ENCODE results near the gene TESMIN. TPM values are rescaled to one million over a fixed set of nuclear protein-coding genes. Genes with fewer than 3 reads are reported as not detected.

TESMIN gene
- total RNA-seq, 2 experiments from 2014 or later: 12.3 to 13.8 TPM

GRCh38 chr11:68690671-68691401 is 60.5 kb downstream of the TESMIN start:
- Mint-ChIP-seq H3K9me3 (no peaks in the 10 kb centered on the region), H3K27ac (no peak overlapping the region), H3K4me3 (no peak overlapping the region), H3K27me3 (peaks cover 36% of the 10 kb centered on the region), H3K36me3 (ENCODE audit: low read depth) (no peaks in the 10 kb centered on the region), H3K4me1 (peaks cover 18% of the 10 kb centered on the region)
- ChIA-PET CTCF (interaction anchor here (0.9 to 1.2 kb wide), 2 partner anchors 11 to 19 kb away, joined by 4 read pairs; no protein-coding TSS in a partner anchor), POLR2A (interaction anchor here (0.6 kb wide), 1 partner anchor 32 kb away, joined by 3 read pairs; no protein-coding TSS in a partner anchor)
- peak; percentile 46 for DNase-seq

GRCh38 chr11:68689737-68690625 is 61.3 kb downstream of the TESMIN start:
- Mint-ChIP-seq H3K4me3 (no peak overlapping the region), H3K36me3 (ENCODE audit: low read depth) (no peaks in the 10 kb centered on the region), H3K9me3 (no peaks in the 10 kb centered on the region), H3K4me1 (peaks cover 18% of the 10 kb centered on the region), H3K27ac (no peak overlapping the region), H3K27me3 (peaks cover 41% of the 10 kb centered on the region)
- CTCF ChIA-PET: no interaction called here
- DNase-seq: no peak
- POLR2A ChIA-PET: no interaction called here

- peaks cover 38% of the 10 kb centered on the region for H3K27me3 Mint-ChIP-seq
Observed at GRCh38 chr11:68688881-68689280, 62.4 kb downstream of the TESMIN start.

GRCh38 chr11:68687986-68688385 is 63.3 kb downstream of the TESMIN start:
- H3K9me3 Mint-ChIP-seq: no peaks in the 10 kb centered on the region
- DNase-seq: no peak
- no peak overlapping the region for H3K27ac Mint-ChIP-seq
- ChIA-PET CTCF (no interaction called here), POLR2A (no interaction called here)
- H3K27me3 Mint-ChIP-seq: peaks cover 46% of the 10 kb centered on the region
- no peak overlapping the region for H3K4me3 Mint-ChIP-seq
- H3K4me1 Mint-ChIP-seq: peaks cover 18% of the 10 kb centered on the region
- no peaks in the 10 kb centered on the region for H3K36me3 Mint-ChIP-seq (ENCODE audit: low read depth)

More at GRCh38 chr11:68688881-68689280, 62.4 kb downstream of the TESMIN start:
- CTCF ChIA-PET: no interaction called here
- H3K9me3 Mint-ChIP-seq: no peaks in the 10 kb centered on the region
- POLR2A ChIA-PET: no interaction called here
- H3K4me1 Mint-ChIP-seq: peaks cover 18% of the 10 kb centered on the region
- H3K27ac Mint-ChIP-seq: no peak overlapping the region
- H3K4me3 Mint-ChIP-seq: no peak overlapping the region
- no peak for DNase-seq
- no peaks in the 10 kb centered on the region for H3K36me3 Mint-ChIP-seq (ENCODE audit: low read depth)

GRCh38 chr11:68687311-68687710 is 64.0 kb downstream of the TESMIN start:
- H3K27ac Mint-ChIP-seq: no peak overlapping the region
- ChIA-PET POLR2A (no interaction called here), CTCF (no interaction called here)
- H3K9me3 Mint-ChIP-seq: no peaks in the 10 kb centered on the region
- H3K36me3 Mint-ChIP-seq (ENCODE audit: low read depth): no peaks in the 10 kb centered on the region
- peaks cover 53% of the 10 kb centered on the region for H3K27me3 Mint-ChIP-seq
- no peak for DNase-seq
- no peak overlapping the region for H3K4me3 Mint-ChIP-seq
- peaks cover 18% of the 10 kb centered on the region for H3K4me1 Mint-ChIP-seq

GRCh38 chr11:68686486-68686885 is 64.8 kb downstream of the TESMIN start:
- H3K4me1 Mint-ChIP-seq: peaks cover 18% of the 10 kb centered on the region
- no peak overlapping the region for H3K27ac Mint-ChIP-seq
- no peaks in the 10 kb centered on the region for H3K9me3 Mint-ChIP-seq
- H3K36me3 Mint-ChIP-seq (ENCODE audit: low read depth): no peaks in the 10 kb centered on the region
- H3K27me3 Mint-ChIP-seq: peaks cover 55% of the 10 kb centered on the region
- no peak overlapping the region for H3K4me3 Mint-ChIP-seq
- POLR2A ChIA-PET: no interaction called here
- DNase-seq: no peak
- CTCF ChIA-PET: no interaction called here

GRCh38 chr11:68685656-68686380 is 65.5 kb downstream of the TESMIN start:
- H3K9me3 Mint-ChIP-seq: no peaks in the 10 kb centered on the region
- H3K27ac Mint-ChIP-seq: no peak overlapping the region
- peaks cover 52% of the 10 kb centered on the region for H3K27me3 Mint-ChIP-seq
- ChIA-PET CTCF (no interaction called here), POLR2A (no interaction called here)
- peaks cover 11% of the 10 kb centered on the region for H3K4me1 Mint-ChIP-seq
- H3K4me3 Mint-ChIP-seq: no peak overlapping the region
- no peaks in the 10 kb centered on the region for H3K36me3 Mint-ChIP-seq (ENCODE audit: low read depth)
- no peak for DNase-seq

GRCh38 chr11:68684385-68685356 is 66.6 kb downstream of the TESMIN start, which contains the start of gene GAL:
GAL (plus strand) TSS chr11:68684544; CDS start chr11:68684924, 380 bp downstream.
- H3K4me3 Mint-ChIP-seq: no peak within 1 kb of the TSS
- H3K27me3 Mint-ChIP-seq: peaks cover 52% of the 10 kb centered on the region

GRCh38 chr11:68683536-68684384 is 67.6 kb downstream of the TESMIN start:
- no peaks in the 10 kb centered on the region for H3K9me3 Mint-ChIP-seq
- H3K4me3 Mint-ChIP-seq: no peak overlapping the region
- ChIA-PET CTCF (no interaction called here), POLR2A (no interaction called here)
- H3K27me3 Mint-ChIP-seq: peaks cover 50% of the 10 kb centered on the region
- no peaks in the 10 kb centered on the region for H3K4me1 Mint-ChIP-seq
- no peak for DNase-seq
- no peaks in the 10 kb centered on the region for H3K36me3 Mint-ChIP-seq (ENCODE audit: low read depth)
- no peak overlapping the region for H3K27ac Mint-ChIP-seq

More at GRCh38 chr11:68684385-68685356, 66.6 kb downstream of the TESMIN start, which contains the start of gene GAL:
- no peak for DNase-seq
- ChIA-PET POLR2A (no interaction called here), CTCF (no interaction called here)
- Mint-ChIP-seq H3K9me3 (no peaks in the 10 kb centered on the region), H3K36me3 (ENCODE audit: low read depth) (no peaks in the 10 kb centered on the region), H3K27ac (no peak within 1 kb of the TSS), H3K4me1 (peaks cover 1% of the 10 kb centered on the region)

GRCh38 chr11:68683121-68683520 is 68.2 kb downstream of the TESMIN start:
- no peak for DNase-seq
- Mint-ChIP-seq H3K36me3 (ENCODE audit: low read depth) (no peaks in the 10 kb centered on the region), H3K27ac (no peak overlapping the region), H3K9me3 (no peaks in the 10 kb centered on the region), H3K4me3 (no peak overlapping the region), H3K27me3 (peaks cover 47% of the 10 kb centered on the region), H3K4me1 (no peaks in the 10 kb centered on the region)
- POLR2A ChIA-PET: no interaction called here
- CTCF ChIA-PET: no interaction called here

- Mint-ChIP-seq H3K4me1 (no peaks in the 10 kb centered on the region), H3K9me3 (no peaks in the 10 kb centered on the region), H3K27me3 (peaks cover 43% of the 10 kb centered on the region), H3K27ac (no peak overlapping the region), H3K36me3 (ENCODE audit: low read depth) (no peaks in the 10 kb centered on the region), H3K4me3 (no peak overlapping the region)
- ChIA-PET CTCF (no interaction called here), POLR2A (no interaction called here)
- DNase-seq: no peak
Observed at GRCh38 chr11:68682531-68682961, 68.8 kb downstream of the TESMIN start.
